ENCODE measurements around the gene SMAD2. TPM values are rescaled to one million over a fixed set of nuclear protein-coding genes. Genes with fewer than 3 reads are reported as not detected.

The SMAD2 gene
- total and polyA plus RNA-seq, 3 donors from 2014 or later: 76.9 to 115 (median 109) TPM

DNA sequence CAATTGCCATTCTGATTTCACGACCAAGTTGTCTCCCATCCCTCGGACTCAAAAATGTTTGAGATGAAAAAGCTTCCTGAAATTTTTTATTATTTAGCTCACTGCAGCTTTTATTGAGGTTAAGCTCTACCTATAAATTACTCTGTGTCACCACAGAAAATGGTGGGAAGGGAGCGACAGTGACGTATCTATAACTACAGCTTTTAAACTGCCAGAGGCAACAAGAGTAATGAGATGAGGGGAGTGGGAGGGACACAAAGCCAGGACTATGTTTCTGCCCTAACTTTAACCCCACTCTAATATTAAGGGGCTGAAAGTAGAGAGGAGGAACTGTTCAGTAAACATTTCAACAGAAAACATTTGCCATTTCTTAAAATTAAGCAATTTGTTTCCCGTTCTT, 37.4 kb downstream of the SMAD2 start:
- Histone ChIP-seq H3K36me3 (ENCODE audit: low read depth, missing control alignments) (no peaks in the 10 kb centered on the region), H3K4me1 (no peaks in the 10 kb centered on the region), H3K9me3 (no peaks in the 10 kb centered on the region), H3K4me3 (no peak overlapping the region), H3K27ac (no peak overlapping the region), H3K27me3 (no peaks in the 10 kb centered on the region)
- WGBS, 2 donors: 85 to 87% methylated on average over 5 of the region's 5 CpGs
- TF ChIP-seq, protein P1, sequence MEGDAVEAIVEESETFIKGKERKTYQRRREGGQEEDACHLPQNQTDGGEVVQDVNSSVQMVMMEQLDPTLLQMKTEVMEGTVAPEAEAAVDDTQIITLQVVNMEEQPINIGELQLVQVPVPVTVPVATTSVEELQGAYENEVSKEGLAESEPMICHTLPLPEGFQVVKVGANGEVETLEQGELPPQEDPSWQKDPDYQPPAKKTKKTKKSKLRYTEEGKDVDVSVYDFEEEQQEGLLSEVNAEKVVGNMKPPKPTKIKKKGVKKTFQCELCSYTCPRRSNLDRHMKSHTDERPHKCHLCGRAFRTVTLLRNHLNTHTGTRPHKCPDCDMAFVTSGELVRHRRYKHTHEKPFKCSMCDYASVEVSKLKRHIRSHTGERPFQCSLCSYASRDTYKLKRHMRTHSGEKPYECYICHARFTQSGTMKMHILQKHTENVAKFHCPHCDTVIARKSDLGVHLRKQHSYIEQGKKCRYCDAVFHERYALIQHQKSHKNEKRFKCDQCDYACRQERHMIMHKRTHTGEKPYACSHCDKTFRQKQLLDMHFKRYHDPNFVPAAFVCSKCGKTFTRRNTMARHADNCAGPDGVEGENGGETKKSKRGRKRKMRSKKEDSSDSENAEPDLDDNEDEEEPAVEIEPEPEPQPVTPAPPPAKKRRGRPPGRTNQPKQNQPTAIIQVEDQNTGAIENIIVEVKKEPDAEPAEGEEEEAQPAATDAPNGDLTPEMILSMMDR (IDR thresholded peaks at IDR 0.05): no peak
- TF ChIP-seq POLR2A (IDR thresholded peaks at IDR 0.05): no peak
- intact Hi-C loops (cut with DNase I; ENCODE audit: low total_unique reads): no loop called here
- no peak for DNase-seq

GRCh38 chr18:47888156-47888555, 42.3 kb downstream of the SMAD2 start:
- Histone ChIP-seq H3K4me3 (no peak overlapping the region), H3K27ac (no peak overlapping the region), H3K27me3 (no peaks in the 10 kb centered on the region), H3K36me3 (ENCODE audit: low read depth, missing control alignments) (no peaks in the 10 kb centered on the region), H3K4me1 (no peaks in the 10 kb centered on the region), H3K9me3 (no peaks in the 10 kb centered on the region)
- TF ChIP-seq, protein P1 (IDR thresholded peaks at IDR 0.05): no peak
- DNase-seq: no peak
- intact Hi-C loops (cut with DNase I; ENCODE audit: low total_unique reads): no loop called here
- WGBS, 2 donors: 87 to 93% methylated on average over 3 of the region's 3 CpGs

DNA sequence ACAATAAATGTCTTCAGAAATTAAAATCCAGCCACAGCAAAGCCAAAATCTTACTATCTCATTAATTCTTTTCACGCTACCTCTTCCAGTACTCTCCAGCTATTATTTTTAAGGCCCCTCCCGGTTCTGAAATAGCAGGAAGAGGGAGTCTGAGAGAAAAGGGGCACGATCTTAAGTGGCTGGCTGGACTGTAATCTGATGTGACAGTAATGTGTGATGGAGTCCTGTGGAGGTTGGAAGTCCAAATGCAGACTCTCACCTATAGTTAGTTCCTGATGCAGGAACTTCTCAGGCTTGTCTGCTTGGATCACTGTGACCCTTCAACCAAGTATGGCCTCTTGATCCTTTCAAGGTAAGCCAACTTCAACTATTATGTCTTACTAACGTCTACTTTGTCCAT, 43.2 kb downstream of the SMAD2 start:
- no peaks in the 10 kb centered on the region for H3K36me3 ChIP-seq (ENCODE audit: low read depth, missing control alignments)

GRCh38 chr18:47883771-47884413, 46.6 kb downstream of the SMAD2 start:
- H3K9me3 ChIP-seq: no peaks in the 10 kb centered on the region
- H3K4me1 ChIP-seq: no peaks in the 10 kb centered on the region
- intact Hi-C loops (cut with DNase I; ENCODE audit: low total_unique reads): no loop called here
- H3K27ac ChIP-seq: no peak overlapping the region
- TF ChIP-seq POLR2A (IDR thresholded peaks at IDR 0.05): no peak
- TF ChIP-seq, protein P1 (IDR thresholded peaks at IDR 0.05): no peak
- no peaks in the 10 kb centered on the region for H3K36me3 ChIP-seq (ENCODE audit: low read depth, missing control alignments)
- 77 to 91% methylated on average over 3 of the region's 3 CpGs for WGBS, 2 donors
- no peak overlapping the region for H3K4me3 ChIP-seq
- no peaks in the 10 kb centered on the region for H3K27me3 ChIP-seq
- DNase-seq: no peak

More for the DNA sequence above, 43.2 kb downstream of the SMAD2 start:
- no peak for DNase-seq
- no peak for TF ChIP-seq POLR2A (IDR thresholded peaks at IDR 0.05)
- TF ChIP-seq, protein P1 (IDR thresholded peaks at IDR 0.05): no peak
- Histone ChIP-seq H3K4me3 (no peak overlapping the region), H3K4me1 (no peaks in the 10 kb centered on the region), H3K27ac (no peak overlapping the region), H3K27me3 (no peaks in the 10 kb centered on the region), H3K9me3 (no peaks in the 10 kb centered on the region)
- WGBS, 2 donors: 82 to 86% methylated on average over 4 of the region's 4 CpGs
- intact Hi-C loops (cut with DNase I; ENCODE audit: low total_unique reads): no loop called here

GRCh38 chr18:47882641-47883040, 47.8 kb downstream of the SMAD2 start:
- intact Hi-C loops (cut with DNase I; ENCODE audit: low total_unique reads): no loop called here
- Histone ChIP-seq H3K9me3 (no peaks in the 10 kb centered on the region), H3K4me3 (no peak overlapping the region), H3K27ac (no peak overlapping the region), H3K27me3 (no peaks in the 10 kb centered on the region), H3K36me3 (ENCODE audit: low read depth, missing control alignments) (no peaks in the 10 kb centered on the region), H3K4me1 (no peaks in the 10 kb centered on the region)
- WGBS, 2 donors: 70 to 85% methylated on average over 1 of the region's 1 CpG
- TF ChIP-seq, protein P1 (IDR thresholded peaks at IDR 0.05): no peak
- no peak for TF ChIP-seq POLR2A (IDR thresholded peaks at IDR 0.05)
- DNase-seq: no peak

Data from testis (tissue), 3 donors.